ENCODE results near the gene CEP44.

GRCh38 chr4:174279433-174280155, 4.1 kb upstream of the CEP44 start:
- no peak for TF ChIP-seq CTCF (IDR thresholded peaks at IDR 0.05)
- TF ChIP-seq POLR2A (IDR thresholded peaks at IDR 0.05): no peak
